ENCODE results near the gene COL25A1.

- TF ChIP-seq CTCF (IDR thresholded peaks at IDR 0.05) (no peak), POLR2A (IDR thresholded peaks at IDR 0.05) (no peak)
Measured at GRCh38 chr4:109214622-109215301, 87.7 kb downstream of the COL25A1 start.

Data from upper lobe of left lung (tissue), 4 donors.